C4-2B (cell line): ENCODE data around the gene ZNF496.

ENCODE experiments used
- ZFX ChIP-seq: fragments of 450-650 bp; IDR thresholded peaks from 2 replicates; pipeline ENCODE4 v1.6.1; 2017
- TF ChIP-seq, protein P1 (sequence below): fragments of 450-650 bp; conservative IDR thresholded peaks from 2 replicates; pipeline ENCODE4 v1.5.1; 2017; ENCODE audit warnings: mild to moderate bottlenecking

DNA sequence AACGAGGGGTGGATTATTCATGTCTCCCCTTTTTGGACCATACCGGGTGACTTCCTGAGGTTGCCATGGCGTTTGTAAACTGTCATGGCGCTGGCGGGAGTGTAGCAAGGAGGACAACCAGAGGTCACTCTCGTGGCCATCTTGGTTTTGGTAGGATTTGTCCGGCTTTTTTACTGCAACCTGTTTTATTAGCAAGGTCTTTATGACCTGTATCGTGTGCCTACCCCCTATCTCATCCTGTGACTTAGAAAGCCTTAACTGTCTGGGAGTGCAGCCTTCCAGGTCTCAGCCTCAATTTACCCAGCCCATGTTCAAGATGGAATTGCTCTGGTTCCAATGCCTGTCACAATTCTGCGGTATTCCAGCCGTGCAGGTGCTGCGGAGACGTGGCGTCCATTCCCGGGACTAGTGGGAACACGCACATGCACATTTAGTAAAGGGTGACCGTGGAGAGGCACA is 40.2 kb upstream of the ZNF496 start:
- TF ChIP-seq, protein P1, sequence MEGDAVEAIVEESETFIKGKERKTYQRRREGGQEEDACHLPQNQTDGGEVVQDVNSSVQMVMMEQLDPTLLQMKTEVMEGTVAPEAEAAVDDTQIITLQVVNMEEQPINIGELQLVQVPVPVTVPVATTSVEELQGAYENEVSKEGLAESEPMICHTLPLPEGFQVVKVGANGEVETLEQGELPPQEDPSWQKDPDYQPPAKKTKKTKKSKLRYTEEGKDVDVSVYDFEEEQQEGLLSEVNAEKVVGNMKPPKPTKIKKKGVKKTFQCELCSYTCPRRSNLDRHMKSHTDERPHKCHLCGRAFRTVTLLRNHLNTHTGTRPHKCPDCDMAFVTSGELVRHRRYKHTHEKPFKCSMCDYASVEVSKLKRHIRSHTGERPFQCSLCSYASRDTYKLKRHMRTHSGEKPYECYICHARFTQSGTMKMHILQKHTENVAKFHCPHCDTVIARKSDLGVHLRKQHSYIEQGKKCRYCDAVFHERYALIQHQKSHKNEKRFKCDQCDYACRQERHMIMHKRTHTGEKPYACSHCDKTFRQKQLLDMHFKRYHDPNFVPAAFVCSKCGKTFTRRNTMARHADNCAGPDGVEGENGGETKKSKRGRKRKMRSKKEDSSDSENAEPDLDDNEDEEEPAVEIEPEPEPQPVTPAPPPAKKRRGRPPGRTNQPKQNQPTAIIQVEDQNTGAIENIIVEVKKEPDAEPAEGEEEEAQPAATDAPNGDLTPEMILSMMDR, result no peak
- TF ChIP-seq ZFX, result no peak
